CD4-positive, alpha-beta T cell treated with Interleukin-15 for 1 hour (primary cell): ENCODE data around the gene ERGIC1.
A peak's percentile ranks its signal among the peaks of the same experiment; 100 is the strongest.
"Not testable (repeated sequence)": the region's sequence is repeated elsewhere in the genome, so short reads cannot be mapped to it uniquely, and the experiment has no call there.

Experiments
- DNase-seq: peaks from one replicate; pipeline ENCODE4 v3.0.0-alpha.2; 2020

The ERGIC1 gene

GRCh38 chr5:172801179-172801671, 32.8 kb upstream of the ERGIC1 start:
- no peak for DNase-seq

- no peak for DNase-seq
These were observed 31.9 kb upstream of the ERGIC1 start for GRCh38 chr5:172802112-172802511.

GRCh38 chr5:172802567-172803176, 31.4 kb upstream of the ERGIC1 start:
- no peak for DNase-seq

GRCh38 chr5:172805018-172805683, 28.9 kb upstream of the ERGIC1 start:
- DNase-seq, result no peak

GRCh38 chr5:172805736-172806255, 28.3 kb upstream of the ERGIC1 start:
- peak; percentile 29 for DNase-seq

GRCh38 chr5:172806897-172807672, 27.0 kb upstream of the ERGIC1 start:
- peak; percentile 95 for DNase-seq

GRCh38 chr5:172807766-172808311, 26.2 kb upstream of the ERGIC1 start:
- no peak for DNase-seq

GRCh38 chr5:172809774-172810173, 24.3 kb upstream of the ERGIC1 start:
- no peak for DNase-seq

- not testable (repeated sequence) for DNase-seq
These were observed 23.1 kb upstream of the ERGIC1 start for GRCh38 chr5:172810996-172811395.

- DNase-seq, result no peak
These were observed 18.4 kb upstream of the ERGIC1 start for GRCh38 chr5:172815631-172816030.

GRCh38 chr5:172816925-172817562, 17.0 kb upstream of the ERGIC1 start:
- DNase-seq, result no peak

- DNase-seq, result no peak
These were observed 16.4 kb upstream of the ERGIC1 start for GRCh38 chr5:172817664-172818063.

GRCh38 chr5:172818081-172818480, 16.0 kb upstream of the ERGIC1 start:
- no peak for DNase-seq

GRCh38 chr5:172819569-172819968, 14.5 kb upstream of the ERGIC1 start:
- DNase-seq, result no peak

GRCh38 chr5:172820046-172820767, 13.8 kb upstream of the ERGIC1 start:
- DNase-seq, result no peak

- no peak for DNase-seq
These were observed 12.6 kb upstream of the ERGIC1 start for GRCh38 chr5:172821340-172821985.

- no peak for DNase-seq
These were observed 10.2 kb upstream of the ERGIC1 start for GRCh38 chr5:172823840-172824362.

GRCh38 chr5:172825610-172826204, 8.3 kb upstream of the ERGIC1 start:
- no peak for DNase-seq

- no peak for DNase-seq
These were observed 6.2 kb upstream of the ERGIC1 start for GRCh38 chr5:172827841-172828240.

- DNase-seq, result no peak
These were observed 5.1 kb upstream of the ERGIC1 start for GRCh38 chr5:172828911-172829431.
